ENCODE data around the gene ALX1. TPM values are rescaled to one million over a fixed set of nuclear protein-coding genes. Genes with fewer than 3 reads are reported as not detected.
A peak's percentile ranks its signal among the peaks of the same experiment; 100 is the strongest.
"Not testable (repeated sequence)": the region's sequence is repeated elsewhere in the genome, so short reads cannot be mapped to it uniquely, and the experiment has no call there.

ALX1 gene
- total RNA-seq, 1 experiment from 2014 or later, result not detected

- Histone ChIP-seq H3K36me3 (ENCODE audit: control insufficient read depth, insufficient read depth, low read length) (no peaks in the 10 kb centered on the region), H3K4me1 (no peaks in the 10 kb centered on the region), H3K9me3 (no peaks in the 10 kb centered on the region), H3K4me3 (ENCODE audit: low read depth, low read length) (no peak overlapping the region), H3K27me3 (replicated peaks; ENCODE audit: control insufficient read depth, insufficient read depth, low read length) (no peaks in the 10 kb centered on the region)
- intact Hi-C loops (cut with micrococcal nuclease; ENCODE audit: unreplicated experiment), result loop anchor here (2.0 kb wide), 1 partner anchor 138 kb away; no protein-coding TSS in a partner anchor
- no peaks in the 10 kb centered on the region for H3K36me3 Mint-ChIP-seq (ENCODE audit: insufficient read depth, unreplicated experiment)
- no peaks in the 10 kb centered on the region for H3K27me3 Mint-ChIP-seq (ENCODE audit: insufficient read depth, unreplicated experiment)
- BruUV-seq (replicated peaks), result no TSS peak
- peak in 1 of 2 experiments; percentile 59 for TF ChIP-seq CTCF (IDR thresholded peaks at IDR 0.05; ENCODE audit: insufficient read depth in 1 of 2, low read depth in 1 of 2, low read length in 1 of 2, severe bottlenecking in 1 of 2, unreplicated experiment in 1 of 2)
- H3K9me3 Mint-ChIP-seq (ENCODE audit: unreplicated experiment), result no peaks in the 10 kb centered on the region
- H3K4me1 Mint-ChIP-seq (ENCODE audit: low read depth, unreplicated experiment), result no peaks in the 10 kb centered on the region
- POLR2A ChIA-PET, result no interaction called here
- H3K4me3 Mint-ChIP-seq (ENCODE audit: unreplicated experiment), result no peak overlapping the region
- CTCF ChIA-PET, result no interaction called here
- no peak for DNase-seq
- no peak overlapping the region for H3K27ac Mint-ChIP-seq (ENCODE audit: unreplicated experiment)
Observed at GRCh38 chr12:85310456-85311076, 30.5 kb downstream of the ALX1 start.

- intact Hi-C loops (cut with micrococcal nuclease; ENCODE audit: unreplicated experiment); H3K4me1 Mint-ChIP-seq (ENCODE audit: low read depth, unreplicated experiment); POLR2A ChIA-PET; CTCF ChIA-PET; H3K27me3 ChIP-seq (replicated peaks; ENCODE audit: control insufficient read depth, insufficient read depth, low read length); H3K9me3 ChIP-seq; H3K4me1 ChIP-seq; H3K9me3 Mint-ChIP-seq (ENCODE audit: unreplicated experiment); H3K36me3 ChIP-seq (ENCODE audit: control insufficient read depth, insufficient read depth, low read length); H3K36me3 Mint-ChIP-seq (ENCODE audit: insufficient read depth, unreplicated experiment); H3K27me3 Mint-ChIP-seq (ENCODE audit: insufficient read depth, unreplicated experiment): not testable (repeated sequence)
- peak overlapping the region; percentile 36 for H3K4me3 ChIP-seq (ENCODE audit: low read depth, low read length)
- DNase-seq, result peak; percentile 67 to 69
- H3K4me3 Mint-ChIP-seq (ENCODE audit: unreplicated experiment), result peak overlapping the region; percentile 82
- BruUV-seq (replicated peaks), result TSS peak; percentile 48
- peak overlapping the region; percentile 92 for H3K27ac Mint-ChIP-seq (ENCODE audit: unreplicated experiment)
Observed at GRCh38 chr12:85317866-85318636, 38.0 kb downstream of the ALX1 start.

GRCh38 chr12:85322715-85323114 is 42.7 kb downstream of the ALX1 start:
- H3K27ac Mint-ChIP-seq (ENCODE audit: unreplicated experiment), result no peak overlapping the region
- no peaks in the 10 kb centered on the region for H3K27me3 Mint-ChIP-seq (ENCODE audit: insufficient read depth, unreplicated experiment)
- H3K27me3 ChIP-seq (replicated peaks; ENCODE audit: control insufficient read depth, insufficient read depth, low read length), result no peaks in the 10 kb centered on the region
- POLR2A ChIA-PET, result no interaction called here
- H3K4me3 ChIP-seq (ENCODE audit: low read depth, low read length), result no peak overlapping the region
- no peak for TF ChIP-seq CTCF (IDR thresholded peaks at IDR 0.05; ENCODE audit: insufficient read depth in 1 of 2, low read depth in 1 of 2, low read length in 1 of 2, severe bottlenecking in 1 of 2, unreplicated experiment in 1 of 2)
- no peaks in the 10 kb centered on the region for H3K36me3 ChIP-seq (ENCODE audit: control insufficient read depth, insufficient read depth, low read length)
- BruUV-seq (replicated peaks), result no TSS peak
- peaks cover 11% of the 10 kb centered on the region for H3K4me1 ChIP-seq
- no peaks in the 10 kb centered on the region for H3K36me3 Mint-ChIP-seq (ENCODE audit: insufficient read depth, unreplicated experiment)
- intact Hi-C loops (cut with micrococcal nuclease; ENCODE audit: unreplicated experiment), result no loop called here
- no peak for DNase-seq
- H3K4me3 Mint-ChIP-seq (ENCODE audit: unreplicated experiment), result no peak overlapping the region
- H3K4me1 Mint-ChIP-seq (ENCODE audit: low read depth, unreplicated experiment), result peaks cover 8% of the 10 kb centered on the region
- no peaks in the 10 kb centered on the region for H3K9me3 ChIP-seq
- no peaks in the 10 kb centered on the region for H3K9me3 Mint-ChIP-seq (ENCODE audit: unreplicated experiment)
- CTCF ChIA-PET, result no interaction called here
